ENCODE measurements around the gene CCDC190.

DNA sequence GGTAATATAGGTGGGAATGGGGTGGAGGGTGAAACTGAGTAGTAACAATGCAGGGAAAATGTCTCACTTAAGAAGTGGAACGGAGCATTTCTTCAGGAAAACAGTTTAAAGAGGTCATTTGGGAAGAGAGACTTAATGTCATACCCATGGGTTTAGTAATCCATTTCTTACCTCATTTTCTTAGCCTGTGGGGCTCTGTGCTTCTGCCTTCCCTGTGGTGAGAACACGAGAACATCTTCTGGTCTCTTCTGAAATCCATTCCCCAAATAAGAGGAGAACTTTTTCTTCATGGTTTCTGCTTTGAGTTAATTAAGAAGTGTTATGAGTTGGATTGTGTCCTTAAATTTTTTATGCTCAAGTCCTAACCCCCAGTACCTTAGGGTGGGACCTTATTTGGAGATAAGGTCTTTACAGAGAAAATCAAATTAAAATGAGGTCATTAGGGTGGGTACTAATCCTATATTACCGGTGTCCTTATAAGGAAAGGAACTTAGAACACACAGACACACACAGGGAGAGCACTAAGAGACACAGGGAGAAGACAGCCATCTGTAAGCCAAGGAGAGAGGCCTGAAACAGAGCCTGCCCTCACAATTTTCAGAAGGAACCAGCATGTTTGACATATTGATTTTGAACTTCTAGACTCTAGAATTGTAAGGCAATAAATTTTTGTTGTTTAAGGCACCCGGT, 5.4 kb downstream of the CCDC190 start:
- TF ChIP-seq, protein P1, sequence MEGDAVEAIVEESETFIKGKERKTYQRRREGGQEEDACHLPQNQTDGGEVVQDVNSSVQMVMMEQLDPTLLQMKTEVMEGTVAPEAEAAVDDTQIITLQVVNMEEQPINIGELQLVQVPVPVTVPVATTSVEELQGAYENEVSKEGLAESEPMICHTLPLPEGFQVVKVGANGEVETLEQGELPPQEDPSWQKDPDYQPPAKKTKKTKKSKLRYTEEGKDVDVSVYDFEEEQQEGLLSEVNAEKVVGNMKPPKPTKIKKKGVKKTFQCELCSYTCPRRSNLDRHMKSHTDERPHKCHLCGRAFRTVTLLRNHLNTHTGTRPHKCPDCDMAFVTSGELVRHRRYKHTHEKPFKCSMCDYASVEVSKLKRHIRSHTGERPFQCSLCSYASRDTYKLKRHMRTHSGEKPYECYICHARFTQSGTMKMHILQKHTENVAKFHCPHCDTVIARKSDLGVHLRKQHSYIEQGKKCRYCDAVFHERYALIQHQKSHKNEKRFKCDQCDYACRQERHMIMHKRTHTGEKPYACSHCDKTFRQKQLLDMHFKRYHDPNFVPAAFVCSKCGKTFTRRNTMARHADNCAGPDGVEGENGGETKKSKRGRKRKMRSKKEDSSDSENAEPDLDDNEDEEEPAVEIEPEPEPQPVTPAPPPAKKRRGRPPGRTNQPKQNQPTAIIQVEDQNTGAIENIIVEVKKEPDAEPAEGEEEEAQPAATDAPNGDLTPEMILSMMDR (IDR thresholded peaks at IDR 0.05) = no peak
- no peak for TF ChIP-seq POLR2A (IDR thresholded peaks at IDR 0.05)
